Measurements from ENCODE around the gene CASP5. TPM values are rescaled to one million over a fixed set of nuclear protein-coding genes. Genes with fewer than 3 reads are reported as not detected.
"Not testable (repeated sequence)": the region's sequence is repeated elsewhere in the genome, so short reads cannot be mapped to it uniquely, and the experiment has no call there.

CASP5 gene
- polyA plus RNA-seq, 10 donors = 0.27 to 0.79 (median 0.42) TPM; not detected in 7

GRCh38 chr11:105033781-105034180 is 10.8 kb upstream of the CASP5 start:
- no peak for DNase-seq

DNA sequence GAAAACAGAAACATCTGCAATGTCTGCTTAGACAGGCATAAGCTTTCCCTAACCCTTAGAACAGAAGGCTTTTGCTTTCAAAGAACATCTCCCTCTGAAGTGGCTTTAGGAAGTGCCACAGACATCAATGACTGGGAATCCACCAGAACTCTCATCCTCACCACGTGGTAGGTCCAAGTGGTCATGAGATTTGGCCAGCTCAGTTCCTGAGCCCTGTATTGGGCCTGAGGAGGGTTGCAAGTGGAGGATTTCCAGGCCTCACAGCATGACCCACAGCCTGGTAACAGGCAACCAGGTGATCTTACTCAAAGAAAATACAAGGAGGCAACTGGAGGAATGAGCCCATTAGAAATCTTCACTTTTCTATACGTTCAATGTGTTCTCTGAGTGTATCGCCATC is 10.4 kb upstream of the CASP5 start:
- no peak for DNase-seq

GRCh38 chr11:105032495-105032894 is 9.5 kb upstream of the CASP5 start:
- DNase-seq = no peak

GRCh38 chr11:105027678-105028077 is 4.7 kb upstream of the CASP5 start:
- DNase-seq = no peak

DNA sequence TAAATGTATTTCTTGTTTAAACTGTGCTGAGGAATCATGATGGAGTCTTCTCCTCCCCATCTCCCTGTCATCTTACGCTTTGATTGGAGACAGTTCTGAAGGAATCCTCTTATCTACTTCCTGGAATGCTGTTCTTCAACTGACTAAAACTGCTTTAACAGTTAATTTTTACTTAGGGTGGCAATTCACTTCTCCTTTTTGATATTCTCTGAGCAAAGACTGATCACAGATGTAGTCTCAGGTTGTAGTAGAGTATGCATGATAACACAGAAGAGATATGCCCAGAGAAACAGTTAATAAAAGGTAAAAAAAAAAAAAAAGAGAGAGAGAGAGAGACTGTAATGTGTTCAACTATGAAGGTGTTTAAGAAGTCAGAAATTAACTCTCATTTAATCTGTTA is 1.4 kb upstream of the CASP5 start:
- no peak for DNase-seq

DNA sequence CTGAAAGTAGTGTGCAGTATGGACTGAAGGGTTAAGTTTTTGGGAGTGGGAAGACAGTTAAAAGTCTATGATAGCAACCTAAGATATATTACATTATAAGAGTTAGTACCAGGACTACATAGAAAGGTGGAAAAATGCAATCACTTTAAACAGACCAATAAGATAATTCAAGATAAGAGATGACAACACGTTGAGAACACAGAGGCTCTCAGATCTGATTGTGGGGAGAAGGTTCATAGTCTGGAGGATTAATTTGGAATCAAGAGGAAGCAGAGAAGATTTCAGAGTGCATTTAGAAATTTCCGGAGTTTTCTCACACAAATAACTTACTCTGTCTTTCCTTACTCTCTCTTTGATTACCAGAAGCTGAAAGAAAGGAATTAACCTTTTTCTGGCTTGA is 441 bp downstream of the CASP5 start:
- no peak for DNase-seq

- no peak for DNase-seq
Measured at GRCh38 chr11:105007463-105007862, 15.5 kb downstream of the CASP5 start.

DNA sequence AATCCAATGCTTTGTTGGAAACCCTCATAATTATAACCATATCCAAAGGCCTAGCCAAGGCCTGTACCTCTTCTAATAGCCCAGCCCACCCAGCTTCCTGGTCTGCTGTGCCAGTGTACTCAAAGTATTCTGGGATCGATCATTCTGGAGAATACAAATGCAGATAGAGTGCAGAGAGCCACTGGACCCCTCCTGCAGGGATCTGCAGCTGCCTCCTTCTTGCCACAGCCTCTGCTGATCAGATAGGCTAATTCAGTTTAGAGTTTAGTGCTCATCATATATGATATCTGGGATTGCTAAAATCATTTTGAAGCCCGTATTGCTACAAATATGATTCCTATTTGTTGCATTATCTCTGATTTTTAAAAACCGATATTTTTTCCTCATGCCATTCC is 17.5 kb downstream of the CASP5 start:
- DNase-seq = no peak

- DNase-seq = peak; percentile 14 to 58 (median 19)
Measured at GRCh38 chr11:105004021-105004420, 18.9 kb downstream of the CASP5 start.

GRCh38 chr11:105003151-105003550 is 19.8 kb downstream of the CASP5 start:
- no peak for DNase-seq

- DNase-seq = no peak
Measured at GRCh38 chr11:105000797-105001196, 22.2 kb downstream of the CASP5 start.

DNA sequence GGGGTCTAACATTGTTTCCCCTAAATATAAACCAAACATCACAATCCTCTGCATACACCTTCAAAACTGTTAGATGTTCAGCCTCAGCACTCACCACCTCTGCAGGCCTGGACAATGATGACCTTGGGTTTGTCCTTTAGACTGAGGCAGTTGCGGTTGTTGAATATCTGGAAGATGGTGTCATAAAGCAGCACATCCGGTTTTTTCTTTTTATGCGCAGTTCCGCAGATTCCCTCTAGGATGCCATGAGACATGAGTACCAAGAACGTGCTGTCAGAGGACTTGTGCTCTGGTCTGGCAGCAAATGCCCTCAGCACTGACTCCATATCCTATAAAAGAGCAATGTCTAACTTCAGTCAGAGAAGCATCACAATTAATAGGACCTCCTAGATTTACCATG is 22.8 kb downstream of the CASP5 start:
- no peak for DNase-seq

GRCh38 chr11:104999721-105000120 is 23.2 kb downstream of the CASP5 start:
- no peak for DNase-seq

- no peak for DNase-seq
Measured at GRCh38 chr11:104997288-104997687, 25.7 kb downstream of the CASP5 start.

GRCh38 chr11:104995001-104995408 is 28.0 kb downstream of the CASP5 start:
- no peak for DNase-seq

DNA sequence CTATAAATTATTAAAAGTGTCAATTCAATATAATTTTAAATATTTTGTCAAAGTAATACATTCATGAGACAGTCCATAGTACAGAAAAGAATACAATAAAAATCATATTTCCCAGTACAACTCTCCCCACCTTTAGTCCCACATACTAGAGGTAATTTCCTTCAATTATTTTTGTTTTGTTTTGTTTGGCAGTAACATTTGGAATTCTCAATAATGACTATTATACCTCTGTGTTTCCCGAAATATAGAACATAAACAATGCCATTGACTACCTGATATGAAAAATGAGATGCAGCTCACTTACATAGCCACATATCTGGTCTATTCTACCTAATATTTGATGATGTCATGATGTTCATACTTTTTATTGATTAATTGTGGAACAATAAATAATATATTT is 30.2 kb downstream of the CASP5 start:
- DNase-seq = no peak

- DNase-seq = no peak
Measured at GRCh38 chr11:104991994-104992393, 31.0 kb downstream of the CASP5 start.

DNA sequence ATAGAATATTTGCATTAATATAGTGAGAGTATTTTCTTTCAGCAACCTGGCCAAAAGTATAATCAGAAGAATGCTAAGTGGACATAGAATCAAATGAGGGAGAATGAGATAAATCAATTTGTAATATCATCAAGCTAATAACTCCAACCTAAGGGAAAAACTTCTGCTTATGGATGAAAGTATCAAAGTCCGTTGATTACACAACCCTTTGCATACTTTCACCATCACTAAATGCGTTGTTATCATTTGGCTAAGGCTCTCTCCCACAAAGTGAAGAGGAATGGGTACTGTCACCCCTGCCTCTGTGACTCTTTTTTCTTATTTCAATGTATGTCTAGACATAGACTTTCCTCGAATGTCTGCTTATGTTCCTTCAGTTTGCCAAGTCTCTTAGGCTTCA is 38.2 kb downstream of the CASP5 start:
- no peak for DNase-seq

GRCh38 chr11:104979839-104980238 is 43.1 kb downstream of the CASP5 start:
- no peak for DNase-seq

DNA sequence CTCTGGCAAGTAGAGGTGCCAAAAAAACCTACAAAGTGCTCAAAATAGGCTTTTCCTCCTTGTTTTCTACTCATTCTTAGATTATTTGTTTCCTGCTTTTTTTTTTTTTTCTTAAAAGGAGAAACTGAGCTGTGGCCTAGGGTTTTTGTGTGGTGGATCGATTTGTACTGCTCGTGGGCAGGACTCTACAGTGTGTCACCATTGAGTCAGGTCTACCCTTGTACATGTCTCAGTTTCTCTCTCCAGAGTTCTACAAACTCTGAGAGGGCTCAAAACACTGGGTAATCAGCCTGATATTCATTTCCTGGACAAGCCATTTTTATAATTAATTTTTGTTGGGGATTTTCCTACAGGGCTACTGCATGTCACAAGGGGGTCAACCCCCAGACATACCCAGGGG is 49.4 kb downstream of the CASP5 start:
- DNase-seq = no peak

GRCh38 chr11:104972924-104973323 is 50.0 kb downstream of the CASP5 start:
- not testable (repeated sequence) for DNase-seq

DNA sequence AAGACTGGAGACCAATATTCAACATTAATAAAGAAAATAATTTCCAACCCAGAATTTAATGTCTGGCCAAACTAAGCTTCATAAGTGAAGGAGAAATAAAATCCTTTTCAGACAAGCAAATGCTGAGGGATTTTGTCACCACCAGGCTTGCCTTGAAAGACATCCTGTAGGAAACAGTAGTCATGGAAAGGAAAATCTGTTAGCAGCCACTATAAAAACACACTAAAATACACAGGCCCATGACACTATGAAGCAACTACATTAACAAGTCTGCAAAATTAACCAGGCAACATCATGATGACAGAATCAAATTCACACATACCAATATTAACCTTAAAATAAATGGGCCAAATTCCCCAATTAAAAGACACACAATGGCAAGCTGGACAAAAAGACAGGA is 52.2 kb downstream of the CASP5 start:
- DNase-seq = no peak

DNA sequence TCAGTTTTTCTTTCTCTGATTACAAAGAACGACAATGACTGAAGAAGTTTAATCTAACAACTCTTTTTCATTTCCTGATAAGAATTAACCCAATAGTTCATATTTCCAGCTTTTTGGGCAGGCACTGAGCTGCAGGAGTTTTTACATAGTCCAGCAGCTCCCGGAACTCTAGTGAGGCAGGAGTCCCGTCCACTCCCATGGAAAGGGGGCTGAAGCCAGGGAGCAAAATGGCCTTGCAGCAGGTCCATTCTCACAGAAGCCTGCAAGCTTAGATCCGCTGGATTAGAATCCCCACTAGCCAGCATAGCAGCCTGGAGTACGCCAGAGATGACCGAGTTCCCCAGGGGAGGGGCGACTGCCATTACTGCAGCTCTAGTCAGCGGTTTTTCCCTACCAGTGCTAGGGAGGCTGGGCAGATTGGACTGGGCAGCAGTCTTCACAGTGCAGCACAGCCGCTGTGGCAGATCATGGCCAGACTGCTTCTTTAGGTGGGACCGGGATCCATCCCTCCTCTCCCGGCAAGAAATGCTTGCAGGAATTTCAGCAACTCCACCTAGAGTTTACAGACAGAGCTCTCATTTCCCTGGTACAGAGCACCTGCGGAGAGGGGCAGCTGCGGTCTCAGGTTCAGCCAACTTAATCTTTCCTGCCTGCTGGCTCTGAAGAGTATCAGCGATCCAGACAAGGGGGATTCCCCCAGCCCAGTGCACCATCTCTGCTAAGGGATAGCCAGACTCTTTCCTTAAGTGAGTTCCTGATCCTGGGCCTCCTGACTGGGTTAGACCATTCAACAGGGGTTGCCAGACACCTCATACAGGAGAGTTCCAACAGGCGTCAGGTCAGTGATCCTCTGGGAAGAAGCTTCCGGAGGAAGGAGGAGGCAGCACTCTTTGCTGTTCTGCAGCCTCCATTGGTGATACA is 53.9 kb downstream of the CASP5 start:
- DNase-seq = peak; percentile 37 to 87 (median 52)

DNA sequence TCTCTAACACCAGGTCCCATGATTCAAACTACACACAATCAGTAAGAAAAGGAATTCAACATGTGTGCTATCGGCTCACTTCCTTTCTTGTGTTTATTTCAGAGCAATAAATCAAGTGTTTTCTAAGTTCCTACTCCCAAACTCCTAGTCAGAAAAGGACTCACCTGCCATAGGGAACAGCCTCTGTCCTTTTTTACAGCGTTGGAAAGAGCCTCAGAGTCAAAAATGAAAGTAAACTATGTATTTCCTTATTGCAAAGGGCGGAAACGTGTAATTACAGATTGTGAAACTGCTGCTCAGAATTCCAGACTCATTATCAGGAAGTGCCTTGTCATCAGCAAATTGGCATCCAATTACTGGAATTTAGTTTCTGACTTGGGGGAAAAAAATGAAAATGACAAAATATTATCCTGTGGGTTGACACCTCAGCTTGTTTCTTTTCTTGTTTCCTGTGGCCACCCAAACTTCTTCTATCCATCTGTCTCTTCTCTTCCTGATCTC is 54.6 kb downstream of the CASP5 start, which contains the start of gene CASP4:
Gene CASP4, minus strand, starts transcription at position 220 of the 501 bp plus-strand sequence. Its CDS starts 49 bp downstream, at position 171.
- peak; percentile 77 to 91 (median 84) for DNase-seq
